RCC 7860 (cell line): ENCODE data around the gene SLC39A6.
"Not testable (repeated sequence)": the region's sequence is repeated elsewhere in the genome, so short reads cannot be mapped to it uniquely, and the experiment has no call there.

Experiments used
- DNase-seq: peaks from one replicate; pipeline ENCODE4 v3.0.0-alpha.2; 2015; ENCODE audit warnings: low spot score
- FAIRE-seq: peaks from 2 replicates; lab custom pipeline; 2012; peaks lifted over from hg19 to GRCh38; lab: Jason Lieb, UNC

The SLC39A6 gene

DNA sequence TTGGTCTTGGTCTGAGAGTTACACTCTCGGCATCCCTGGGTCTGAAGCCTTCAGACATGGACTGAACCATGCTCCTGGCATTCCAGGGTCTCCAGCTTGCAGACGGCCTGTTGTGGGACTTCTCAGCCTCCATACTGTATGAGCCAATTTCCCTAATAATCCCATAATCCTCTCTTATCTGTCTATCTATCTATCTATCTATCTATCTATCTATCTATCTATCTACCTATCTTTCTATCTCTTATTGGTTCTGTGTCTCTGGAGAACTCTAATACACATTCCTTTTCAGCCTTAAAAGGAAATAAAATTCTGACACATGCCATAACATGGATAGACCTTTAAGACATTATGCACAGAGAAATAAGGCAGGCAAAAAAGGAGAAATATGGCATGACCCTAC lies 24.4 kb downstream of the SLC39A6 start:
- no peak for DNase-seq
- no peak for FAIRE-seq

- FAIRE-seq (no peak), DNase-seq (no peak)
These were observed 27.2 kb downstream of the SLC39A6 start for GRCh38 chr18:36101943-36102342.

GRCh38 chr18:36099311-36099710 lies 29.8 kb downstream of the SLC39A6 start:
- DNase-seq: no peak
- FAIRE-seq: no peak

GRCh38 chr18:36096955-36097354 lies 32.2 kb downstream of the SLC39A6 start:
- no peak for FAIRE-seq
- DNase-seq: no peak

GRCh38 chr18:36095936-36096519 lies 33.1 kb downstream of the SLC39A6 start:
- DNase-seq: peak; percentile 53

DNA sequence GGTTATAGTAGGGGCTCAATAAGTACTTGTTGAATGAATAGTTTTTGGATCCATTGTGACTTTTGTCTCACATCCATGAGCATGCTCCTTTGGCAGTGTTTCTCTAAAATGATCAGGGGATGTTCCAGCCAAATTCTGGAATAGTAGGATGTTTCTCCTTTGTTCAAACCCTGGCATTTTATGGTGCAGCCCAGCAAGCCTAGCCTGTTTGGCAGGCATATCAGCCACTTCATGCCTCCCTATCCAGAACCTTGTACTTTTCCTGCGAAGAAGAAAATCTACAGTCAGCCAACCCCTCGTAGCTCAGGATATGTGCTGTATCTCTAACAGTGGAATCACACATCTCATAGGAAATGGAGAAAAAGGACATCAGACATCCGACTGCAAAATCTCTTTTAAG lies 34.7 kb downstream of the SLC39A6 start:
- DNase-seq (no peak), FAIRE-seq (no peak)

More at GRCh38 chr18:36095936-36096519, 33.1 kb downstream of the SLC39A6 start:
- peak; percentile 88 for FAIRE-seq

GRCh38 chr18:36092116-36092515 lies 37.0 kb downstream of the SLC39A6 start:
- DNase-seq, FAIRE-seq: not testable (repeated sequence)

DNA sequence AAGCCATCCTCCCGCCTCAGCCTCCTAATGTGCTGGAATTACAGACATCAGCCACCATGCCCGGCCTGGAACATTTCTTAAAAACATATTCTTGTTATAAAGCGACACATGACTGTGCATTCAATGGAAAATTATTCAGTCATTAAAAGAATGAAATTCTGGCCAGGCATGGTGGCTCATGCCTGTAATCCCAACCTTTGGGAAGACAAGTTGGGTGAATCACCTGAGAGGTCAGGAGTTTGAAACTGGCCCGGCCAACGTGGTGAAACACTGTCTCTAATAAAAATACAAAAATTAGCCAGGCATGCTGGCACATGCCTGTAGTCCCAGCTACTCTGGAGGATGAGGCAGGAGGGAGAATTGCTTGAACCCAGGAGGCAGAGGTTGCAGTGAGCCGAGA lies 40.1 kb downstream of the SLC39A6 start:
- FAIRE-seq (no peak), DNase-seq (no peak)

- DNase-seq (no peak), FAIRE-seq (no peak)
These were observed 40.9 kb downstream of the SLC39A6 start for GRCh38 chr18:36088256-36088655.

DNA sequence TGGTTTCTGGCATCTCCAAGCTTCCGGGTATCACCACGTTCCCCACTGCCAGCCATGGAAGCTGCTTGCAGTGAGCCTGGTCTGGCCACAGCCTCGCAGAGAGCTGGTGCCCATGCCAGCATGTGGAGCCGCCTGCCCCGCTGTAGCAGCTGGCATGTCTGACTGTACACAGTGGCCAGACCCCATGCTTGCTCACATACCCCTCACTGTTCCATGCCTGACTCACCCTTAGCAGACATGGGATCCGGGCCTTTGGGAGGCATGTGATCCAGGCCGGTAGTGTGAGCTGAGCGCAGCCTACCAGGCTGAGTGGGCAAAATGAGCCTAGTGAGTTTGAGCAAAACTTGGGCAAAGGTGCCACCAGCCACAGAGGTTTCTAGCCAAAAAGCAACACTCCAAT lies 43.0 kb downstream of the SLC39A6 start:
- FAIRE-seq: no peak

DNA sequence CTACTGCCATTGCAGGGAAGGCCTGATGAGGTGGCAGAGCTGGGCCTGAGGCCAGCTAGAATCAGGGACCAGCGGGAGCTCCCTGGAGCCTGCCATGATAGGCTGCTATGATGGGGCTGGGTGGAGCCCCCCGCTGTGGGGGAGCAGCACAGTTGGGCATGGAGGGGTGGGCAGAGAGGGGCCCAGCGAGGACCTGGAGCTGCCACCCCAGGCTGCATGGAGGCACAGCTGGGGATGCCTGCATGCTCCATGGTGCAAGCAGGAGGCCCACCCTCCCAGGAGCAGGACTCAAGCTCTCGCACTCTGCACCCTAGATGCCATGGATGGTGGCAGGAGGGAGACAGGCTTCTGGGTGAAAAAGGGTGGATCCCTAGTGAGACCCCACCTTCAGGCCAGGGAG lies 43.9 kb downstream of the SLC39A6 start:
- no peak for DNase-seq
- no peak for FAIRE-seq

More for the DNA sequence above, 43.0 kb downstream of the SLC39A6 start:
- no peak for DNase-seq

- FAIRE-seq (no peak), DNase-seq (no peak)
These were observed 45.4 kb downstream of the SLC39A6 start for GRCh38 chr18:36083729-36084128.

DNA sequence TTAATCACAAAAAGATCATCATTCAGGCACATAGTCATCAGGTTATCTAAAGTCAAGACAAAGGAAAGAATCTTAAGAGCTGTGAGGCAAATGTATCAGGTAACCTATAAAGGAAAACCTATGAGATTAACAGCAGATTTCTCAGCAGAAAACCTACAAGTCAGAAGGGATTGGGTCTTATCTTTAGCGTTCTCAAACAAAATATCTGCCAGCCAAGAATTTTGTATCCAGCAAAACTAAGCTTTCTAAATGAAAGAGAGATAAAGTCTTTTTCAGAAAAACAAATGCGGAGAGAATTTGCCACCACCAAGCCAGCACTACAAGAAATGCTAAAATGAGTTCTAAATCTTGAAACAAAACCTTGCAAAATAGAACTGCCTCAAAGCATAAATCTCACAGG lies 48.0 kb downstream of the SLC39A6 start:
- DNase-seq, FAIRE-seq: not testable (repeated sequence)

DNA sequence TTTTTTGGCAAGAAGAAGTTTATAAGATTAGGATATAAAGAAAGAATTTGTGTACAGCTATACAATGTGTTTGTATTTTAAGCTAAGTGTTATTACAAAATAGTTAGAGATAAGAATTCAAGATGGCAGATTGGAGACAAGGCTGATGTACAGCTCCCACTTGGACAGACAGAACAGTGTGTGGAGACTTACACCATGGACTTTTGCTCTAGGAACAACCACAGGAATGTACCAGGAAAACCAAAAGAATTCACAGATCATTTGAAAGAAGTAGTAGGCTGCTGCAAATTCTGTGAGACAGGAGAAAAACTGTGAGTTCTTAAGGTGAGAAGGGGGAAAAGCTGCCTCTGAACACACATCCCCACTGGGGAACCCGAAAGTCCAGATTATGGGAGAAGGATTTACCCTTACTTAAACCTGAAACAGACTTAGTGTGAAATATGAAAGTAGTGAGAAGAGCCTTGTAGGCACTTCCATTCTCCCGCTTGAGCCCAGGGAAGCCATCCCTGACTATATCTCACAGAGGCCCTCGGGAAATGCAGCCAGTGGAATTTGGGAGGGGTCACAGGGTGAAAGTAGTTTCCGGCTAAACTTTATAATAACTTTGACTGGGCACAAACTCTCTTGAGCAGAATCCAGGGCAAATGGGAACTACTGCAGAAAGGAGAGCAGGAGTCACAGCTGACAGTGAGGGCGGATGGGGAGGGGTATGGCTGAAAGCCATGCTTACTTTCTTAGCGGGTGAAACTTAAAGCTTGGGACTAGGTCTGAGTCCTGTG lies 50.2 kb downstream of the SLC39A6 start:
- no peak for FAIRE-seq
- DNase-seq: no peak

DNA sequence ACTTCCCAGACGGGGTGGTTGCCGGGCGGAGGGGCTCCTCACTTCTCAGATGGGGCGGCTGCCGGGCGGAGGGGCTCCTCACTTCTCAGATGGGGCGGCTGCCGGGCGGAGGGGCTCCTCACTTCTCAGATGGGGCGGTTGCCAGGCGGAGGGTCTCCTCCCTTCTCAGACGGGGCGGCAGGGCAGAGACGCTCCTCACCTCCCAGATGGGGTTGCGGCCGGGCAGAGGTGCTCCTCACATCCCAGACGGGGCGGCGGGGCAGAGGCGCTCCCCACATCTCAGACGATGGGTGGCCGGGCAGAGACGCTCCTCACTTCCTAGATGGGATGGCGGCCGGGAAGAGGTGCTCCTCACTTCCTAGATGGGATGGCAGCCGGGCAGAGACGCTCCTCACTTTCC lies 51.4 kb downstream of the SLC39A6 start:
- FAIRE-seq: not testable (repeated sequence)

GRCh38 chr18:36075862-36076587 lies 53.1 kb downstream of the SLC39A6 start:
- no peak for FAIRE-seq
- DNase-seq: no peak

More for the DNA sequence above, 51.4 kb downstream of the SLC39A6 start:
- DNase-seq: not testable (repeated sequence)

- FAIRE-seq (no peak), DNase-seq (no peak)
These were observed 54.7 kb downstream of the SLC39A6 start for GRCh38 chr18:36074435-36074834.

- no peak for FAIRE-seq
- no peak for DNase-seq
These were observed 55.5 kb downstream of the SLC39A6 start for GRCh38 chr18:36073676-36074075.

DNA sequence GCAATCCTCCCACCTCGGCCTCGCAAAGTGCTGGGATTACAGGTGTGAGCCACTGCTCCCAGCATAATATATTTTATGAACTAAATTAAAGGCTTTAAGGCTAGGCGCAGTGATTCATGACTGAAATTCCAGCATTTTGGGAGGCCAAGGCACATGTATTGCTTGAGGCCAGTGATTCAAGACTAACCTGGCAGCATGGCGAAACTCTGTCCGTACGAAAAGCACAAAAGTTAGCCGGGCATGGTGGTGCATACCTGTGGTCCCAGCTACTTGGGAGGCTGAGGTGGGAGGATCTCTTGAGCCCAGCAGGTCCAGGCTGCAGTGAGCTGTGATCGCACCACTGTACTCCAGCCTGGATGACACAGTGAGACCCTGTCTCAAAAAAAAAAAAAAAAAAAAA lies 56.7 kb downstream of the SLC39A6 start:
- DNase-seq, FAIRE-seq: not testable (repeated sequence)

DNA sequence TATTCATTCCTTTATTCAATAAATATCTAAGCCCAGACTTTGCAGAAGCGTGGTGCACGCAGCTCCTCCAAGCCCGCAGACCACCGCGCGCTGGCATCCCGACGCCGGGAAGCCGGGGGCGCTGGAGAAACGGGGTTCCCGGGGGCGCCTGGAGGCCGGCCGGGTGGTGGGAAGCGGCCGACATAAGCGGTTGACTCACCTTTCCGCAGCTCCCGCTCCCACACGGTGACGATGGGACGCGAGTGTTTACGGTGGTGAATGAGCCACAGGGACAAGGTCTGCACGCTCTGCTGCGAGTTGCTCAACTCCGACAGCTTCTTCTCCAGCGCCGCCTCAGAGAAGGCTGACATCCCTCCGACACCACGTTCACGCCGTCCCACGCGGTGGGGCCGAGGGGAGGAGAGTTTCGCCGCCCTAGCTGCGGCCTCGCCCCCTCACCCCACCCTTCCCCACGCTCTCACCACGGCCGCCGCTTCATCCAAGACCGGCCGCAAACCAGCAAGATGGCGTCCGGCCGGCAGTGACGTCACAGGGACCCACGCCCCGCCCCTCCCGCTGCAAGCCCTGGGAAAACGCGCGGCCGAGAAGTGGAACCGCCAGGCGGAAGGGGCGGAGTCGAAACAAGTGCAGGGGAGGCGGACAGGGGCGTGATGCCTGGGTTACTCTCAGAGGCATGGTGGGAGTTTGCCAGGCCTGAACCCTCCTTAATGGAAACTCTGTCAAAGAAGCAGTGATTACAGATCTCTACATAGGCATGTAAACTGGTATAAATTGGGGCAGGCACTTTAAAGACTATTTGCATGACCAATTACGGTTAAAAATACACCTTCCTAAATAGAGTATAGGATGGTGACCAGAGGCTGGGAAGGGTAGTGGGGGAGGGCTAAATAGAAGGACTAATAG lies 61.8 kb downstream of the SLC39A6 start, which contains the start of gene RPRD1A:
TSS of gene RPRD1A (minus strand) at position 505 of the 903 bp plus-strand sequence. CDS start at position 350, 155 bp downstream.
- DNase-seq: peak; percentile 75
- FAIRE-seq: peak; percentile 61

GRCh38 chr18:36066686-36067054 lies 62.5 kb downstream of the SLC39A6 start:
- no peak for FAIRE-seq
- no peak for DNase-seq
